ENCODE data around the gene CT47C1.

CT47C1 gene

DNA sequence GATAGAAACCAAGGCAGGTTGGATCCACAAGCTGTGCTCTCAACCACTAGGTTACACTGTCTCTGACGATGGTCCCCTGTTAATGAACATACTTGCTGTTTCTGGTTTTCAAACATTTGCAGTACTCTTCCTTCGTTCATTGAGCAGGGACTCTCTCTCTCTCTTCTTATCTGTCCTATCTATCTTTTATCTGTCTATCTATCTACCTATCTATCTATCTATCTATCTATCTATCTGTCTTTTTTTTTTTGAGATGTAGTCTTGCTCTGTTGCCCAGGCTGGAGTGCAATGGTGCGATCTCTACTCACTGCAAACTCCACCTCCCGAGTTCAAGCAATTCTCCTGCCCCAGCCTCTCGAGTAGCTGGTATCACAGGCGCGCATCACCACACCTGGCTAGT, 9.4 kb upstream of the CT47C1 start:
- H3K4me3 ChIP-seq (replicated peaks; ENCODE audit: insufficient read depth, low read length), result no peak overlapping the region
- H3K27ac ChIP-seq (replicated peaks), result no peak overlapping the region
- H3K27me3 ChIP-seq (ENCODE audit: insufficient read depth, poor library complexity, severe bottlenecking), result peaks cover 7% of the 10 kb centered on the region
- no peak for DNase-seq (ENCODE audit: low read depth in 1 of 2, low spot score in 1 of 2)
- TF ChIP-seq, protein P1, sequence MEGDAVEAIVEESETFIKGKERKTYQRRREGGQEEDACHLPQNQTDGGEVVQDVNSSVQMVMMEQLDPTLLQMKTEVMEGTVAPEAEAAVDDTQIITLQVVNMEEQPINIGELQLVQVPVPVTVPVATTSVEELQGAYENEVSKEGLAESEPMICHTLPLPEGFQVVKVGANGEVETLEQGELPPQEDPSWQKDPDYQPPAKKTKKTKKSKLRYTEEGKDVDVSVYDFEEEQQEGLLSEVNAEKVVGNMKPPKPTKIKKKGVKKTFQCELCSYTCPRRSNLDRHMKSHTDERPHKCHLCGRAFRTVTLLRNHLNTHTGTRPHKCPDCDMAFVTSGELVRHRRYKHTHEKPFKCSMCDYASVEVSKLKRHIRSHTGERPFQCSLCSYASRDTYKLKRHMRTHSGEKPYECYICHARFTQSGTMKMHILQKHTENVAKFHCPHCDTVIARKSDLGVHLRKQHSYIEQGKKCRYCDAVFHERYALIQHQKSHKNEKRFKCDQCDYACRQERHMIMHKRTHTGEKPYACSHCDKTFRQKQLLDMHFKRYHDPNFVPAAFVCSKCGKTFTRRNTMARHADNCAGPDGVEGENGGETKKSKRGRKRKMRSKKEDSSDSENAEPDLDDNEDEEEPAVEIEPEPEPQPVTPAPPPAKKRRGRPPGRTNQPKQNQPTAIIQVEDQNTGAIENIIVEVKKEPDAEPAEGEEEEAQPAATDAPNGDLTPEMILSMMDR (IDR thresholded peaks at IDR 0.05; ENCODE audit: insufficient read depth, low read length), result no peak
- no peak for TF ChIP-seq POLR2AphosphoS5 (IDR thresholded peaks at IDR 0.05; ENCODE audit: low read depth)
- no peak for TF ChIP-seq SPI1 (IDR thresholded peaks at IDR 0.05; ENCODE audit: borderline replicate concordance, low read depth)
- no peak for TF ChIP-seq GABPA (IDR thresholded peaks at IDR 0.05; ENCODE audit: low read depth)
- TF ChIP-seq, protein P2, sequence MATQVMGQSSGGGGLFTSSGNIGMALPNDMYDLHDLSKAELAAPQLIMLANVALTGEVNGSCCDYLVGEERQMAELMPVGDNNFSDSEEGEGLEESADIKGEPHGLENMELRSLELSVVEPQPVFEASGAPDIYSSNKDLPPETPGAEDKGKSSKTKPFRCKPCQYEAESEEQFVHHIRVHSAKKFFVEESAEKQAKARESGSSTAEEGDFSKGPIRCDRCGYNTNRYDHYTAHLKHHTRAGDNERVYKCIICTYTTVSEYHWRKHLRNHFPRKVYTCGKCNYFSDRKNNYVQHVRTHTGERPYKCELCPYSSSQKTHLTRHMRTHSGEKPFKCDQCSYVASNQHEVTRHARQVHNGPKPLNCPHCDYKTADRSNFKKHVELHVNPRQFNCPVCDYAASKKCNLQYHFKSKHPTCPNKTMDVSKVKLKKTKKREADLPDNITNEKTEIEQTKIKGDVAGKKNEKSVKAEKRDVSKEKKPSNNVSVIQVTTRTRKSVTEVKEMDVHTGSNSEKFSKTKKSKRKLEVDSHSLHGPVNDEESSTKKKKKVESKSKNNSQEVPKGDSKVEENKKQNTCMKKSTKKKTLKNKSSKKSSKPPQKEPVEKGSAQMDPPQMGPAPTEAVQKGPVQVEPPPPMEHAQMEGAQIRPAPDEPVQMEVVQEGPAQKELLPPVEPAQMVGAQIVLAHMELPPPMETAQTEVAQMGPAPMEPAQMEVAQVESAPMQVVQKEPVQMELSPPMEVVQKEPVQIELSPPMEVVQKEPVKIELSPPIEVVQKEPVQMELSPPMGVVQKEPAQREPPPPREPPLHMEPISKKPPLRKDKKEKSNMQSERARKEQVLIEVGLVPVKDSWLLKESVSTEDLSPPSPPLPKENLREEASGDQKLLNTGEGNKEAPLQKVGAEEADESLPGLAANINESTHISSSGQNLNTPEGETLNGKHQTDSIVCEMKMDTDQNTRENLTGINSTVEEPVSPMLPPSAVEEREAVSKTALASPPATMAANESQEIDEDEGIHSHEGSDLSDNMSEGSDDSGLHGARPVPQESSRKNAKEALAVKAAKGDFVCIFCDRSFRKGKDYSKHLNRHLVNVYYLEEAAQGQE (IDR thresholded peaks at IDR 0.05; ENCODE audit: insufficient replicate concordance, low read depth), result no peak

DNA sequence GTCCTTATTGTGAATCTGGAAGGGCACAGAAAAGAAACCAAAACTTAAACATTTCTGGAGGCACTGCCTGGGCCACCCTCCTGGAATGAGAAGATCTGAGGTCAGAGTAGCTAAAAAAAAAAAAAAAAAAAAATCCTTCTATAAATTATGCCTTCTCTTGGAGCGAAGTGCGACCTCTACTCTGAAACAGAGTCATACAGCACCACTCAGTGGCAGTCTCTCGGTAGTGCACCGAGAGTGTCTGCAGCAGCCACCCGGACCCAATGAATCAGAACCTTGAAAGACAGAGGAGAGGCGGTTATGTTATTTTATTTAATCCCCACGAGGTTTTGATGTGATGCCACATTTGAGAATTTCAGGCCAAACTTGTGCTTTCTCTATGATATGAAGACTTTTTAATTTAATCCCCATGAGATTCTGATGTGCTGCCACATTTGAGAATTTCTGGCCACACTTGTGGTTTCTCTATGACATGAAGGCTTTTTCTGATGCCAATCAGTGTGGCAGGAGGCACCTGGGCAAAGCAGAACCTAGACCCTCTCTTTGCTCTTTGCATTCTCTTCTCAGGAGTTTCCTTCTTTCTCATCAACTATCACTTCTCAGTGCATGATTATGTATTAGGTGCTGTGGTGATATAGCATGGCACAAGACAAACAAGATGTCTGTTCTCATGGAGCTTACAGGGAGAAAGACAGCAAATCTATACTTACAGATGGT, 5.6 kb upstream of the CT47C1 start:
- Histone ChIP-seq H3K27ac (replicated peaks) (no peak overlapping the region), H3K4me3 (replicated peaks; ENCODE audit: insufficient read depth, low read length) (no peak overlapping the region), H3K27me3 (ENCODE audit: insufficient read depth, poor library complexity, severe bottlenecking) (peaks cover 11% of the 10 kb centered on the region)
- TF ChIP-seq, protein P1 (IDR thresholded peaks at IDR 0.05; ENCODE audit: insufficient read depth, low read length), result peak; percentile 14
- no peak for TF ChIP-seq SPI1 (IDR thresholded peaks at IDR 0.05; ENCODE audit: borderline replicate concordance, low read depth)
- peak in 1 of 2 experiments; percentile 14 for DNase-seq (ENCODE audit: low read depth in 1 of 2, low spot score in 1 of 2)

DNA sequence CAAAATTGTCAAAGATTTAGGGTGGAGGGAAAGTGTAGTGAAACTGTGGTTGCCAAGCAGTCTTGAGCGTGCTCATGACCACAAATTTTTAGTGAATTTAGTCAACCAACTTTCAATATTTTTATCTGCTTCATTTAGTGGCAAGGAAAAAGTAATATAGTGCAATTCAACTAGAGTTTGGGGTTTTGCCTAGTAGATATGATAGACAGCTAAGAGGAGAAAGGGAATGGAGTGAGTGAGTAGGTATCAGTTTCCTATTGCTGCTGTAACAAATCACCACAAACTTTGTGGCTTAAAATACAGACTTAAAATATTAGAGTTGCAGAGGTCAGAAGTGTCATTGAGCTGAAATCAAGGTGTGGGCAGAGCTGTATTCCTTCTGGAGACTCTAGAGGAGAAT, 3.7 kb upstream of the CT47C1 start:
- no peak for DNase-seq (ENCODE audit: low read depth in 1 of 2, low spot score in 1 of 2)
- no peak overlapping the region for H3K4me3 ChIP-seq (replicated peaks; ENCODE audit: insufficient read depth, low read length)
- H3K27ac ChIP-seq (replicated peaks), result no peak overlapping the region
- TF ChIP-seq, protein P1 (IDR thresholded peaks at IDR 0.05; ENCODE audit: insufficient read depth, low read length), result no peak
- TF ChIP-seq POLR2AphosphoS5 (IDR thresholded peaks at IDR 0.05; ENCODE audit: low read depth) (no peak), SPI1 (IDR thresholded peaks at IDR 0.05; ENCODE audit: borderline replicate concordance, low read depth) (no peak), GABPA (IDR thresholded peaks at IDR 0.05; ENCODE audit: low read depth) (no peak)
- TF ChIP-seq, protein P2 (IDR thresholded peaks at IDR 0.05; ENCODE audit: insufficient replicate concordance, low read depth), result no peak
- peaks cover 9% of the 10 kb centered on the region for H3K27me3 ChIP-seq (ENCODE audit: insufficient read depth, poor library complexity, severe bottlenecking)

DNA sequence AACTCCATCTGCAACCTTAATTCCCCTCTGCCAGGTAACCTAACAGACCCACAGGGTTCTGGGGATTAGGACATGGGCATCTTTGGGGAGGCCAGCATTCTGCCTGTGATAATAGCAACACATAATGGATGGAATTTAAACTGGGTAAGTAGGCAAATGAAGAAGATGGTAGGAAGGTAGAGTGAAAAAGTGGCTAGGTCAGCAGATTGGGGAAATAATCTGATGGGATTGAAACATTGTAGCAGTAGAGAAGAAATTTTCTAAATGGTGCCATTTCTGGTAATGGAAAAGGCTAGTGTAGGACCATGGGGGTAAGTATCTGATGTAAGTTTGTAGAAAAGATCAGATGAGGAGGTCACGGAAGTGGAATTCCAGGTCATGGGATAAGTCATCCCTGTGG, 3.0 kb upstream of the CT47C1 start:
- H3K4me3 ChIP-seq (replicated peaks; ENCODE audit: insufficient read depth, low read length), result no peak overlapping the region
- no peak overlapping the region for H3K27ac ChIP-seq (replicated peaks)
- H3K27me3 ChIP-seq (ENCODE audit: insufficient read depth, poor library complexity, severe bottlenecking), result peaks cover 9% of the 10 kb centered on the region
- TF ChIP-seq SPI1 (IDR thresholded peaks at IDR 0.05; ENCODE audit: borderline replicate concordance, low read depth), result no peak
- no peak for TF ChIP-seq POLR2AphosphoS5 (IDR thresholded peaks at IDR 0.05; ENCODE audit: low read depth)
- no peak for TF ChIP-seq GABPA (IDR thresholded peaks at IDR 0.05; ENCODE audit: low read depth)
- TF ChIP-seq, protein P2 (IDR thresholded peaks at IDR 0.05; ENCODE audit: insufficient replicate concordance, low read depth), result no peak
- TF ChIP-seq, protein P1 (IDR thresholded peaks at IDR 0.05; ENCODE audit: insufficient read depth, low read length), result no peak
- DNase-seq (ENCODE audit: low read depth in 1 of 2, low spot score in 1 of 2), result no peak

Measured in HL-60 (cell line).